ENCODE measurements around the gene WDR93. TPM values are rescaled to one million over a fixed set of nuclear protein-coding genes. Genes with fewer than 3 reads are reported as not detected.
"Not testable (repeated sequence)": the region's sequence is repeated elsewhere in the genome, so short reads cannot be mapped to it uniquely, and the experiment has no call there.

Gene WDR93
- total and polyA plus RNA-seq, 12 donors, result 0.14 to 0.43 (median 0.36) TPM; not detected in 4

GRCh38 chr15:89787944-89788343 lies 97.3 kb downstream of the WDR93 start:
- H3K27me3 ChIP-seq, result no peaks in the 10 kb centered on the region
- intact Hi-C loops (cut with DNase I), result no loop called here
- H3K4me1 ChIP-seq (replicated peaks in 1 of 2), result no peaks in the 10 kb centered on the region
- 88 to 96% (median 92%) methylated on average over 3 of the region's 3 CpGs for WGBS, 4 donors
- no peak for TF ChIP-seq CTCF (IDR thresholded peaks at IDR 0.05)
- TF ChIP-seq POLR2A (IDR thresholded peaks at IDR 0.05), result no peak
- H3K27ac ChIP-seq, result no peak overlapping the region
- H3K4me3 ChIP-seq, result no peak overlapping the region
- DNase-seq, result no peak
- no peaks in the 10 kb centered on the region for H3K36me3 ChIP-seq (replicated peaks in 1 of 2)
- no peaks in the 10 kb centered on the region for H3K9me3 ChIP-seq (replicated peaks in 1 of 3)

GRCh38 chr15:89788585-89788984 lies 98.0 kb downstream of the WDR93 start:
- H3K27me3 ChIP-seq; H3K4me1 ChIP-seq (replicated peaks in 1 of 2); H3K36me3 ChIP-seq (replicated peaks in 1 of 2); H3K9me3 ChIP-seq (replicated peaks in 1 of 3); DNase-seq; intact Hi-C loops (cut with DNase I); H3K27ac ChIP-seq; H3K4me3 ChIP-seq: not testable (repeated sequence)
- WGBS, 4 donors, result 93 to 98% (median 97%) methylated on average over 4 of the region's 4 CpGs

- 80 to 89% (median 83%) methylated on average over 10 of the region's 10 CpGs for WGBS, 4 donors
- no peak for DNase-seq
- no peak overlapping the region for H3K4me3 ChIP-seq
- no peaks in the 10 kb centered on the region for H3K36me3 ChIP-seq (replicated peaks in 1 of 2)
- TF ChIP-seq POLR2A (IDR thresholded peaks at IDR 0.05) (no peak), CTCF (IDR thresholded peaks at IDR 0.05) (no peak)
- no peaks in the 10 kb centered on the region for H3K27me3 ChIP-seq
- H3K27ac ChIP-seq, result no peak overlapping the region
- H3K9me3 ChIP-seq (replicated peaks in 1 of 3), result no peaks in the 10 kb centered on the region
- no peaks in the 10 kb centered on the region for H3K4me1 ChIP-seq (replicated peaks in 1 of 2)
- intact Hi-C loops (cut with DNase I), result no loop called here
Measured at GRCh38 chr15:89790206-89790605, 99.6 kb downstream of the WDR93 start.

GRCh38 chr15:89790661-89791060 lies 100.0 kb downstream of the WDR93 start:
- Histone ChIP-seq H3K27ac (no peak overlapping the region), H3K4me3 (no peak overlapping the region), H3K36me3 (replicated peaks in 1 of 2) (no peaks in the 10 kb centered on the region), H3K9me3 (replicated peaks in 1 of 3) (no peaks in the 10 kb centered on the region), H3K4me1 (replicated peaks in 1 of 2) (no peaks in the 10 kb centered on the region), H3K27me3 (no peaks in the 10 kb centered on the region)
- intact Hi-C loops (cut with DNase I), result no loop called here
- DNase-seq, result no peak
- WGBS, 4 donors, result 87 to 93% (median 89%) methylated on average over 15 to 16 of the region's 16 CpGs
- TF ChIP-seq POLR2A (IDR thresholded peaks at IDR 0.05) (no peak), CTCF (IDR thresholded peaks at IDR 0.05) (no peak)

- no peaks in the 10 kb centered on the region for H3K9me3 ChIP-seq (replicated peaks in 1 of 3)
- no peaks in the 10 kb centered on the region for H3K36me3 ChIP-seq (replicated peaks in 1 of 2)
- 91 to 97% (median 93%) methylated on average over 16 to 22 of the region's 22 CpGs for WGBS, 4 donors
- no peak overlapping the region for H3K4me3 ChIP-seq
- H3K4me1 ChIP-seq (replicated peaks in 1 of 2), result no peaks in the 10 kb centered on the region
- intact Hi-C loops (cut with DNase I), result no loop called here
- TF ChIP-seq CTCF (IDR thresholded peaks at IDR 0.05) (no peak), POLR2A (IDR thresholded peaks at IDR 0.05) (no peak)
- H3K27me3 ChIP-seq, result no peaks in the 10 kb centered on the region
- DNase-seq, result no peak
- no peak overlapping the region for H3K27ac ChIP-seq
Measured at GRCh38 chr15:89792106-89792805, 101.6 kb downstream of the WDR93 start.

All from adrenal gland (tissue), 12 donors.